SKM-1 (cell line): Measurements from ENCODE around the gene KLRB1.
"Not testable (repeated sequence)": the region's sequence is repeated elsewhere in the genome, so short reads cannot be mapped to it uniquely, and the experiment has no call there.

ENCODE experiments used
- DNase-seq: peaks from one replicate; lab custom pipeline; 2025; ENCODE audit not compliant: unreplicated experiment; lab: John Stamatoyannopoulos, UW

The KLRB1 gene

GRCh38 chr12:9625019-9625418 is 17.3 kb upstream of the KLRB1 start:
- no peak for DNase-seq

GRCh38 chr12:9619411-9620179 is 11.9 kb upstream of the KLRB1 start:
- no peak for DNase-seq

- not testable (repeated sequence) for DNase-seq
Measured at GRCh38 chr12:9618906-9619305, 11.2 kb upstream of the KLRB1 start.

GRCh38 chr12:9617124-9617523 is 9.4 kb upstream of the KLRB1 start:
- no peak for DNase-seq

GRCh38 chr12:9615420-9616136 is 7.9 kb upstream of the KLRB1 start:
- DNase-seq = no peak

- DNase-seq = not testable (repeated sequence)
Measured at GRCh38 chr12:9610606-9611005, 2.9 kb upstream of the KLRB1 start.

- DNase-seq = no peak
Measured at GRCh38 chr12:9606736-9607372, 862 bp downstream of the KLRB1 start.

GRCh38 chr12:9606247-9606646 is 1.5 kb downstream of the KLRB1 start:
- no peak for DNase-seq

- DNase-seq = no peak
Measured at GRCh38 chr12:9605483-9605882, 2.2 kb downstream of the KLRB1 start.

- no peak for DNase-seq
Measured at GRCh38 chr12:9604287-9604686, 3.4 kb downstream of the KLRB1 start.

GRCh38 chr12:9600426-9600825 is 7.3 kb downstream of the KLRB1 start:
- not testable (repeated sequence) for DNase-seq

- no peak for DNase-seq
Measured at GRCh38 chr12:9598363-9598762, 9.4 kb downstream of the KLRB1 start.

GRCh38 chr12:9597365-9597764 is 10.4 kb downstream of the KLRB1 start:
- no peak for DNase-seq

- no peak for DNase-seq
Measured at GRCh38 chr12:9590441-9590840, 17.3 kb downstream of the KLRB1 start.

- DNase-seq = no peak
Measured at GRCh38 chr12:9588749-9589148, 19.0 kb downstream of the KLRB1 start.

GRCh38 chr12:9587987-9588600 is 19.6 kb downstream of the KLRB1 start:
- DNase-seq = no peak

- DNase-seq = not testable (repeated sequence)
Measured at GRCh38 chr12:9577729-9578128, 30.0 kb downstream of the KLRB1 start.

- DNase-seq = not testable (repeated sequence)
Measured at GRCh38 chr12:9567151-9567550, 40.6 kb downstream of the KLRB1 start.

GRCh38 chr12:9566113-9566512 is 41.6 kb downstream of the KLRB1 start:
- DNase-seq = not testable (repeated sequence)

GRCh38 chr12:9564418-9564817 is 43.3 kb downstream of the KLRB1 start:
- not testable (repeated sequence) for DNase-seq

GRCh38 chr12:9562841-9563453 is 44.8 kb downstream of the KLRB1 start:
- not testable (repeated sequence) for DNase-seq
